ENCODE data around the gene MOK. TPM values are rescaled to one million over a fixed set of nuclear protein-coding genes. Genes with fewer than 3 reads are reported as not detected.
A peak's percentile ranks its signal among the peaks of the same experiment; 100 is the strongest.

The MOK gene
- total RNA-seq, 1 experiment from 2014 or later, result 2.8 TPM

DNA sequence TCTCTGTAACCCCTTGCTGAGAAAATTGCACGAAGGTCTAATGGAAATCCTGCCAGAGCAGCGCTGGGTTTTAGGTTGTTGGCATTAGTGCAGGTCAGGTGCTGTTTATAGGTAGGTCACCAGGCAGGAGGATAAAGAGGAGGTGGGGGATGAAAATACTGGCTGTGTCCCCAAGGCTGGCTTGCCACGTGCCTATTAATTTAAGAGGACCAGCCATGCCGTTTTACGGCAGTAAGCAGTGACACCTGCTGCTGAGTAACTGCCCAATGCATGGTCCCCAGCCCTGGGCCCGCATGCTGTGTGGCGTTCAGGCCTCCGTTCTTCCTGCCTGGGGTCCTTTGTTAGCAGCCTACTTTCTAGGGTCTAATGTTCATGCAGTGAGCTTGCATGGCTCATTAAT, 98.0 kb downstream of the MOK start:
- H3K18ac ChIP-seq (ENCODE audit: insufficient read length, low read depth, low read length), result no peak overlapping the region
- H3K4me2 ChIP-seq (ENCODE audit: insufficient read depth, insufficient read length, low read length), result no peak overlapping the region
- no peak overlapping the region for H2AK5ac ChIP-seq (ENCODE audit: insufficient read length, low read length)
- H3K27me3 ChIP-seq (ENCODE audit: insufficient read depth, low read length), result no peaks in the 10 kb centered on the region
- H2BK120ac ChIP-seq (ENCODE audit: low read depth, low read length, poor library complexity, severe bottlenecking), result no peak overlapping the region
- H4K91ac ChIP-seq (ENCODE audit: insufficient read length, low read depth, low read length), result no peak overlapping the region
- no peak overlapping the region for H2BK5ac ChIP-seq (ENCODE audit: insufficient read length, low read length)
- no peaks in the 10 kb centered on the region for H4K20me1 ChIP-seq (ENCODE audit: control insufficient read depth, insufficient read depth, insufficient read length)
- no peaks in the 10 kb centered on the region for H3K9me3 ChIP-seq (ENCODE audit: control insufficient read depth, low read depth, low read length)
- no peak overlapping the region for H3K27ac ChIP-seq (ENCODE audit: insufficient read length, low read depth, low read length)
- no peak overlapping the region for H3K23ac ChIP-seq (ENCODE audit: insufficient read length, low read depth, low read length)
- H3K56ac ChIP-seq (ENCODE audit: insufficient read length, low read depth, low read length), result no peak overlapping the region
- H3K79me2 ChIP-seq (ENCODE audit: insufficient read depth, low read length), result no peaks in the 10 kb centered on the region; the same call in 1 of the 2 replicates
- H2BK20ac ChIP-seq (ENCODE audit: low read depth, low read length, poor library complexity, severe bottlenecking), result no peak overlapping the region
- no peak overlapping the region for H4K8ac ChIP-seq (replicated peaks; ENCODE audit: insufficient read length, low read depth, low read length)
- no peak overlapping the region for H3T11ph ChIP-seq (ENCODE audit: low read length)
- no peak overlapping the region for H2BK15ac ChIP-seq (ENCODE audit: low read depth, low read length)
- Mint-ChIP-seq H3K36me3 (ENCODE audit: insufficient read depth in 1 of 3, low read depth in 3 of 3) (peaks cover 7 to 35% (median 27%) of the 10 kb centered on the region in 3 experiments), H3K27ac (peak overlapping the region in 1 of 3 experiments; percentile 80; a peak in 2 of 7 replicates), H3K4me1 (peaks cover 7 to 20% of the 10 kb centered on the region in 2 experiments), H3K9me3 (no peaks in the 10 kb centered on the region; a peak in 1 of 5 replicates), H3K27me3 (ENCODE audit: low read depth) (no peaks in the 10 kb centered on the region), H3K4me3 (no peak overlapping the region)
- no peaks in the 10 kb centered on the region for H3K4me1 ChIP-seq (ENCODE audit: insufficient read depth, low read length)
- WGBS (ENCODE audit: extremely low coverage, insufficient read length, low lambda C conversion rate), result no CpG with 5 or more reads among the region's 8 CpGs
- no peak overlapping the region for H2BK12ac ChIP-seq (ENCODE audit: insufficient read length, low read depth, low read length)
- no peaks in the 10 kb centered on the region for H3K79me1 ChIP-seq (ENCODE audit: insufficient read depth, low read depth, low read length, poor library complexity, severe bottlenecking)
- no peak overlapping the region for H3K14ac ChIP-seq (ENCODE audit: insufficient read depth, low read length)
- no peak overlapping the region for H3K9ac ChIP-seq (ENCODE audit: extremely low read depth, insufficient read length, low read length)
- TF ChIP-seq, protein P1, sequence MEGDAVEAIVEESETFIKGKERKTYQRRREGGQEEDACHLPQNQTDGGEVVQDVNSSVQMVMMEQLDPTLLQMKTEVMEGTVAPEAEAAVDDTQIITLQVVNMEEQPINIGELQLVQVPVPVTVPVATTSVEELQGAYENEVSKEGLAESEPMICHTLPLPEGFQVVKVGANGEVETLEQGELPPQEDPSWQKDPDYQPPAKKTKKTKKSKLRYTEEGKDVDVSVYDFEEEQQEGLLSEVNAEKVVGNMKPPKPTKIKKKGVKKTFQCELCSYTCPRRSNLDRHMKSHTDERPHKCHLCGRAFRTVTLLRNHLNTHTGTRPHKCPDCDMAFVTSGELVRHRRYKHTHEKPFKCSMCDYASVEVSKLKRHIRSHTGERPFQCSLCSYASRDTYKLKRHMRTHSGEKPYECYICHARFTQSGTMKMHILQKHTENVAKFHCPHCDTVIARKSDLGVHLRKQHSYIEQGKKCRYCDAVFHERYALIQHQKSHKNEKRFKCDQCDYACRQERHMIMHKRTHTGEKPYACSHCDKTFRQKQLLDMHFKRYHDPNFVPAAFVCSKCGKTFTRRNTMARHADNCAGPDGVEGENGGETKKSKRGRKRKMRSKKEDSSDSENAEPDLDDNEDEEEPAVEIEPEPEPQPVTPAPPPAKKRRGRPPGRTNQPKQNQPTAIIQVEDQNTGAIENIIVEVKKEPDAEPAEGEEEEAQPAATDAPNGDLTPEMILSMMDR (conservative IDR thresholded peaks at IDR 0.05), result 0 out of 3 replicates have a peak, but pooled peaks have one; percentile 11
- H3K23me2 ChIP-seq (ENCODE audit: insufficient read length, low read depth, low read length, poor library complexity, severe bottlenecking), result no peaks in the 10 kb centered on the region
- DNase-seq, result no peak
- H2AFZ ChIP-seq (ENCODE audit: low read length), result no peak overlapping the region
- H3K4ac ChIP-seq (ENCODE audit: low read depth, low read length), result no peak overlapping the region
- H4K5ac ChIP-seq (ENCODE audit: insufficient read length, low read depth, low read length), result no peak overlapping the region

Measured in H9 (cell line).